ENCODE results near the gene IMPG2.

Gene IMPG2

GRCh38 chr3:101230618-101231017, 89.8 kb downstream of the IMPG2 start:
- DNase-seq = no peak

GRCh38 chr3:101229681-101230080, 90.7 kb downstream of the IMPG2 start:
- DNase-seq = no peak

- DNase-seq = no peak
Measured at GRCh38 chr3:101228441-101228840, 91.9 kb downstream of the IMPG2 start.

GRCh38 chr3:101224739-101225138, 95.6 kb downstream of the IMPG2 start:
- DNase-seq = no peak

GRCh38 chr3:101223016-101223415, 97.4 kb downstream of the IMPG2 start:
- no peak for DNase-seq

GRCh38 chr3:101219842-101220560, 100.4 kb downstream of the IMPG2 start:
- no peak for DNase-seq

GRCh38 chr3:101217472-101218245, 102.7 kb downstream of the IMPG2 start:
- DNase-seq = no peak

- no peak for DNase-seq
Measured at GRCh38 chr3:101216710-101217465, 103.5 kb downstream of the IMPG2 start.

- no peak for DNase-seq
Measured at GRCh38 chr3:101212730-101213129, 107.6 kb downstream of the IMPG2 start.

- DNase-seq = no peak
Measured at GRCh38 chr3:101204246-101204645, 116.1 kb downstream of the IMPG2 start.

- DNase-seq = no peak
Measured at GRCh38 chr3:101203411-101203810, 117.0 kb downstream of the IMPG2 start.

GRCh38 chr3:101202640-101203039, 117.7 kb downstream of the IMPG2 start:
- no peak for DNase-seq

GRCh38 chr3:101200461-101200860, 119.9 kb downstream of the IMPG2 start:
- no peak for DNase-seq

- no peak for DNase-seq
Measured at GRCh38 chr3:101195951-101196713, 124.2 kb downstream of the IMPG2 start.

GRCh38 chr3:101194392-101194791, 126.0 kb downstream of the IMPG2 start:
- DNase-seq = no peak

- DNase-seq = no peak
Measured at GRCh38 chr3:101193957-101194356, 126.4 kb downstream of the IMPG2 start.

- no peak for DNase-seq
Measured at GRCh38 chr3:101189796-101190195, 130.6 kb downstream of the IMPG2 start.

- no peak for DNase-seq
Measured at GRCh38 chr3:101189176-101189575, 131.2 kb downstream of the IMPG2 start.

- DNase-seq = no peak
Measured at GRCh38 chr3:101185341-101185740, 135.0 kb downstream of the IMPG2 start.

- DNase-seq = no peak
Measured at GRCh38 chr3:101184111-101184510, 136.3 kb downstream of the IMPG2 start.

- no peak for DNase-seq
Measured at GRCh38 chr3:101183151-101183550, 137.2 kb downstream of the IMPG2 start.

GRCh38 chr3:101182734-101183133, 137.6 kb downstream of the IMPG2 start:
- no peak for DNase-seq

- DNase-seq = no peak
Measured at GRCh38 chr3:101181801-101182200, 138.6 kb downstream of the IMPG2 start.

All from CD4-positive, alpha-beta T cell treated with Interleukin-1 beta for 1 hour (primary cell).